ENCODE results near the gene NAB1. TPM values are rescaled to one million over a fixed set of nuclear protein-coding genes. Genes with fewer than 3 reads are reported as not detected.
A peak's percentile ranks its signal among the peaks of the same experiment; 100 is the strongest.

The NAB1 gene
- total and polyA plus RNA-seq, 7 donors, result 2.6 to 16.9 (median 7.2) TPM

DNA sequence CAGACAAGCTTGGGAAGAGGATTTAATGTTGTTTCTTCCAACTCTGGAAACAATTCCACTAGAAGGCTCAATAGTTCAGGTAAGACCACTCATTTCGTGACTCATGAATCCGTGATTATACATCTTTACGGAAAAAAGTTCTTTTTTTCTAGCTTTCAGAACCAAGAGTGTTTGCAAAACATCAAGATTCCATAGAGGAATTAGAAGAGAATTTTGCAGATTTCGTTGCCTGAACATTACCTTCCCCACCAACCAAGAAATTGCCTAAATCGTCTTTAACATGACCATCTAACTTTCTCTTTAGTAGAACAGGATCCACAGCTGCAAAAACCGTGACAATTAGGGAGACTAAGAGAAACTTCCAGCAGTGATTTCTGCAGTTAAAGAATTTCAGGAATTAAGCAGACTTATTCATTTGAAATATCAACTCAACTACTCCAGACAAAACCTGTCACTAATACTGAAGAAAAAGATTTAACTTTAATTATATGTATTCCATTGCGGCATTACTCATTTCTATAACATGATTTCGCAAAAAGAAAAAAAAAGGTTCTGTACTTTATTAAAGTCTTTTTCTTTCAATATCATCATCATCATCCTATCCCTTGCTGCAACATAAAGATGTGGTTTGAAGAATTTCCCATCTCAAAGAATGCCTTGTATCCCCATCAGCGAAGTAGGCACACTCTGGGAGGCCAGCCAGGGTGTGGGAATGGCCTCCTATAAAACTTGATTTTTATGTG lies 1.9 kb upstream of the NAB1 start:
- Histone ChIP-seq H3K9me3 (no peaks in the 10 kb centered on the region), H3K36me3 (ENCODE audit: insufficient read depth in 1 of 2, low read depth in 1 of 2) (no peaks in the 10 kb centered on the region), H3K4me1 (peaks cover 8% of the 10 kb centered on the region), H3K27ac (peak overlapping the region; percentile 38), H3K4me3 (peak overlapping the region; percentile 91), H3K27me3 (ENCODE audit: insufficient read depth in 3 of 3, low read length in 2 of 3) (no peaks in the 10 kb centered on the region)
- intact Hi-C loops (cut with DNase I), result no loop called here
- 28 to 41% (median 32%) methylated on average over 9 of the region's 9 CpGs for WGBS, 3 donors
- TF ChIP-seq, protein P1, sequence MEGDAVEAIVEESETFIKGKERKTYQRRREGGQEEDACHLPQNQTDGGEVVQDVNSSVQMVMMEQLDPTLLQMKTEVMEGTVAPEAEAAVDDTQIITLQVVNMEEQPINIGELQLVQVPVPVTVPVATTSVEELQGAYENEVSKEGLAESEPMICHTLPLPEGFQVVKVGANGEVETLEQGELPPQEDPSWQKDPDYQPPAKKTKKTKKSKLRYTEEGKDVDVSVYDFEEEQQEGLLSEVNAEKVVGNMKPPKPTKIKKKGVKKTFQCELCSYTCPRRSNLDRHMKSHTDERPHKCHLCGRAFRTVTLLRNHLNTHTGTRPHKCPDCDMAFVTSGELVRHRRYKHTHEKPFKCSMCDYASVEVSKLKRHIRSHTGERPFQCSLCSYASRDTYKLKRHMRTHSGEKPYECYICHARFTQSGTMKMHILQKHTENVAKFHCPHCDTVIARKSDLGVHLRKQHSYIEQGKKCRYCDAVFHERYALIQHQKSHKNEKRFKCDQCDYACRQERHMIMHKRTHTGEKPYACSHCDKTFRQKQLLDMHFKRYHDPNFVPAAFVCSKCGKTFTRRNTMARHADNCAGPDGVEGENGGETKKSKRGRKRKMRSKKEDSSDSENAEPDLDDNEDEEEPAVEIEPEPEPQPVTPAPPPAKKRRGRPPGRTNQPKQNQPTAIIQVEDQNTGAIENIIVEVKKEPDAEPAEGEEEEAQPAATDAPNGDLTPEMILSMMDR (IDR thresholded peaks at IDR 0.05), result no peak
- no peak for ATAC-seq
- no peak for DNase-seq

GRCh38 chr2:190648289-190649034 lies 421 bp upstream of the NAB1 start:
- H3K4me1 ChIP-seq, result peaks cover 8% of the 10 kb centered on the region
- H3K27ac ChIP-seq, result peak overlapping the region; percentile 79
- intact Hi-C loops (cut with DNase I), result loop anchor here in 1 of 2 donors (2.0 kb wide), 1 partner anchor 114 kb away; the partner anchor contains the start of gene NEMP2
- no peaks in the 10 kb centered on the region for H3K27me3 ChIP-seq (ENCODE audit: insufficient read depth in 3 of 3, low read length in 2 of 3)
- no peaks in the 10 kb centered on the region for H3K9me3 ChIP-seq
- ATAC-seq (peak; percentile 86 to 88 (median 87)), DNase-seq (peak; percentile 92 to 93)
- H3K36me3 ChIP-seq (ENCODE audit: insufficient read depth in 1 of 2, low read depth in 1 of 2), result no peaks in the 10 kb centered on the region
- TF ChIP-seq, protein P1 (IDR thresholded peaks at IDR 0.05), result no peak
- 0 to 1% (median 1%) methylated on average over 48 to 72 of the region's 78 CpGs for WGBS, 3 donors
- H3K4me3 ChIP-seq, result peak overlapping the region; percentile 91

GRCh38 chr2:190649798-190650390 lies 1.0 kb downstream of the NAB1 start:
- WGBS, 3 donors, result 1 to 3% (median 1%) methylated on average over 15 of the region's 15 CpGs
- no peak for DNase-seq
- Histone ChIP-seq H3K27ac (peak overlapping the region; percentile 80), H3K27me3 (ENCODE audit: insufficient read depth in 3 of 3, low read length in 2 of 3) (no peaks in the 10 kb centered on the region), H3K36me3 (ENCODE audit: insufficient read depth in 1 of 2, low read depth in 1 of 2) (no peaks in the 10 kb centered on the region), H3K9me3 (no peaks in the 10 kb centered on the region), H3K4me1 (peaks cover 13% of the 10 kb centered on the region), H3K4me3 (peak overlapping the region; percentile 91)
- TF ChIP-seq, protein P1 (IDR thresholded peaks at IDR 0.05), result no peak
- ATAC-seq, result peak in 1 of 4 donors; percentile 18
- intact Hi-C loops (cut with DNase I), result loop anchor here (2.0 to 5.0 kb wide), 3 partner anchors 115 to 798 kb away; partner anchors contain the start of gene NEMP2 (in 2 of the 2)

GRCh38 chr2:190651413-190651812 lies 2.5 kb downstream of the NAB1 start:
- ATAC-seq (no peak), DNase-seq (no peak)
- TF ChIP-seq, protein P1 (IDR thresholded peaks at IDR 0.05), result no peak
- H3K27me3 ChIP-seq (ENCODE audit: insufficient read depth in 3 of 3, low read length in 2 of 3), result no peaks in the 10 kb centered on the region
- peaks cover 27% of the 10 kb centered on the region for H3K4me1 ChIP-seq
- H3K9me3 ChIP-seq, result no peaks in the 10 kb centered on the region
- WGBS, 3 donors, result 81 to 91% (median 81%) methylated on average over 2 of the region's 2 CpGs
- no peaks in the 10 kb centered on the region for H3K36me3 ChIP-seq (ENCODE audit: insufficient read depth in 1 of 2, low read depth in 1 of 2)
- peak overlapping the region; percentile 91 for H3K4me3 ChIP-seq
- no peak overlapping the region for H3K27ac ChIP-seq
- intact Hi-C loops (cut with DNase I), result loop anchor here (5.0 kb wide), 2 partner anchors 119 to 799 kb away; partner anchors contain the start of gene NEMP2 (in 1 of the 2)
